Gastroesophageal sphincter (tissue), 3 donors: ENCODE data around the gene ARL4D.

ENCODE experiments used
- EP300 ChIP-seq: sonication (generic); formaldehyde crosslinking; IDR thresholded peaks from one replicate; pipeline ENCODE4 v1.6.1; 2017; ENCODE audit warnings: antibody characterized with exemption, mild to moderate bottlenecking
- POLR2A ChIP-seq, 2 donors: fragments of 450-650 bp; IDR thresholded peaks; one replicate each; pipeline ENCODE4 v1.6.1; 2017; ENCODE audit warnings: antibody characterized with exemption in 2 of 2, mild to moderate bottlenecking in 2 of 2, moderate library complexity in 1 of 2
- POLR2AphosphoS5 ChIP-seq: sonication (generic); formaldehyde crosslinking; IDR thresholded peaks from one replicate; pipeline ENCODE4 v1.6.1; 2017; ENCODE audit warnings: antibody characterized with exemption
- TF ChIP-seq, protein P1 (sequence below), 4 experiments: fragments of 200-600 bp in 2 of 4; fragments of 450-650 bp in 2 of 4; sonication (generic) in 1 of 4; IDR thresholded peaks; one replicate each; pipeline ENCODE4 v1.5.1; 2017 to 2019; ENCODE audit warnings: antibody characterized with exemption in 4 of 4, mild to moderate bottlenecking in 2 of 4, moderate library complexity in 2 of 4

DNA sequence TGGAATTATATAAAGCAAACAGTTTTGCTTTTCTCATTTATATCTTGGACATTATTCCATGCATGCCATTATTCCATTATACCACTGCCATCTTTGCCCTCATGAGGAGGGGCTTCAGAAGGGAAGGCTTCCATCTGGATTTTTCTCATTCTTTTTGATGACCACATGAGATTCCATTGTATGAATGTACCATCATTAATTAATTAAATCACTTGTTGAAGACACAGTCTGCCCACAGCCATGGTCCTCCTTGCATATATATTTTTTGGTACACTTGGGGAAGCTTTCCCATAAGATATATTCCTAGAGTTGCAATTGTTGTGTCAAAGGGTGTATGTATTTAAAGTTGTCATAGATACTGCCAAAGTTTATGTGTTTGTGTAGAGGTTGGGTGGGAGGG is 7.1 kb downstream of the ARL4D start:
- TF ChIP-seq, protein P1, sequence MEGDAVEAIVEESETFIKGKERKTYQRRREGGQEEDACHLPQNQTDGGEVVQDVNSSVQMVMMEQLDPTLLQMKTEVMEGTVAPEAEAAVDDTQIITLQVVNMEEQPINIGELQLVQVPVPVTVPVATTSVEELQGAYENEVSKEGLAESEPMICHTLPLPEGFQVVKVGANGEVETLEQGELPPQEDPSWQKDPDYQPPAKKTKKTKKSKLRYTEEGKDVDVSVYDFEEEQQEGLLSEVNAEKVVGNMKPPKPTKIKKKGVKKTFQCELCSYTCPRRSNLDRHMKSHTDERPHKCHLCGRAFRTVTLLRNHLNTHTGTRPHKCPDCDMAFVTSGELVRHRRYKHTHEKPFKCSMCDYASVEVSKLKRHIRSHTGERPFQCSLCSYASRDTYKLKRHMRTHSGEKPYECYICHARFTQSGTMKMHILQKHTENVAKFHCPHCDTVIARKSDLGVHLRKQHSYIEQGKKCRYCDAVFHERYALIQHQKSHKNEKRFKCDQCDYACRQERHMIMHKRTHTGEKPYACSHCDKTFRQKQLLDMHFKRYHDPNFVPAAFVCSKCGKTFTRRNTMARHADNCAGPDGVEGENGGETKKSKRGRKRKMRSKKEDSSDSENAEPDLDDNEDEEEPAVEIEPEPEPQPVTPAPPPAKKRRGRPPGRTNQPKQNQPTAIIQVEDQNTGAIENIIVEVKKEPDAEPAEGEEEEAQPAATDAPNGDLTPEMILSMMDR (IDR thresholded peaks at IDR 0.05), result no peak
- TF ChIP-seq EP300 (no peak), POLR2A (IDR thresholded peaks at IDR 0.05) (no peak), POLR2AphosphoS5 (no peak)
